Endothelial cell of umbilical vein (primary cell): ENCODE data around the gene PHACTR1.

Source experiments
- EZH2 ChIP-seq: IDR thresholded peaks from 2 replicates; pipeline ENCODE4 v1.6.1; 2012; ENCODE audit warnings: borderline replicate concordance, low read depth, mild to moderate bottlenecking, moderate library complexity, low read length, inconsistent platforms; ENCODE audit not compliant: severe bottlenecking
- FOS ChIP-seq: IDR thresholded peaks from 2 replicates; pipeline ENCODE4 v1.6.1; 2011; ENCODE audit warnings: mild to moderate bottlenecking, low read length, moderate library complexity, borderline replicate concordance; ENCODE audit not compliant: insufficient read depth
- GATA2 ChIP-seq: IDR thresholded peaks from 2 replicates; pipeline ENCODE4 v1.7.0; 2011; ENCODE audit warnings: low read depth, mild to moderate bottlenecking, moderate library complexity, mixed read lengths, low read length; ENCODE audit not compliant: insufficient read length, insufficient read depth
- JUN ChIP-seq: IDR thresholded peaks from 2 replicates; pipeline ENCODE4 v1.6.1; 2011; ENCODE audit warnings: borderline replicate concordance, low read depth; ENCODE audit not compliant: insufficient read length, insufficient read depth
- MAX ChIP-seq: IDR thresholded peaks from 2 replicates; pipeline ENCODE4 v1.6.1; 2011; ENCODE audit not compliant: insufficient read depth, insufficient read length
- POLR2A ChIP-seq: IDR thresholded peaks from 2 replicates; pipeline ENCODE4 v1.6.1; 2012; ENCODE audit warnings: low read depth, mild to moderate bottlenecking, control low read depth, low read length
- POLR2AphosphoS5 ChIP-seq: IDR thresholded peaks from 2 replicates; pipeline ENCODE4 v1.6.1; 2012; ENCODE audit warnings: low read depth, mild to moderate bottlenecking, control low read depth, low read length, moderate library complexity; ENCODE audit not compliant: insufficient read depth
- TF ChIP-seq, protein P1 (sequence below), 2 donors: IDR thresholded peaks; 1 replicate in 1 of 2; 2 replicates in 1 of 2; pipeline ENCODE4 v1.5.1; 2011; ENCODE audit warnings: low read length in 2 of 2, mild to moderate bottlenecking in 2 of 2, moderate library complexity in 2 of 2, control low read depth in 1 of 2, inconsistent platforms in 1 of 2, low read depth in 1 of 2; ENCODE audit not compliant: insufficient read depth in 1 of 2; ENCODE audit errors: extremely low read depth in 1 of 2

DNA sequence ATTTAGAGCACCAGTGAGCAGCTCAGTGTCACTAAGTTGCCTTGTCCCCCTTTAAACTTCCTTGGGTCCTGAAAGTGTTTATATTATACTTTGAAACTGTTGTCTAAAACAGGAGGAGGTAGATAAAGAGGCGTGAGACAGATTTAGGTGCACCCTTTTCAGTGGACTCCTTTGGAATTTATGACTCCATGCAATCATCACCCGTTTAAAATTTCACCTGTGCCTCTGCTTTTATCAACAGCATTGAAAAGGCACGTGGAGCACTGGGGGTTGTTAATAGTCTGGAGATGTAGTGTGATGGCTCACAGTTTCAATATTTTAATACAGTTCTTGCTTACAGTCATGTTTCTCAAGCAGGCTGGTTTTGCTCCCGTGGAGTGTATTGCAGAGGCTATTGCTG is 162.2 kb downstream of the PHACTR1 start:
- no peak for TF ChIP-seq POLR2AphosphoS5
- TF ChIP-seq, protein P1, sequence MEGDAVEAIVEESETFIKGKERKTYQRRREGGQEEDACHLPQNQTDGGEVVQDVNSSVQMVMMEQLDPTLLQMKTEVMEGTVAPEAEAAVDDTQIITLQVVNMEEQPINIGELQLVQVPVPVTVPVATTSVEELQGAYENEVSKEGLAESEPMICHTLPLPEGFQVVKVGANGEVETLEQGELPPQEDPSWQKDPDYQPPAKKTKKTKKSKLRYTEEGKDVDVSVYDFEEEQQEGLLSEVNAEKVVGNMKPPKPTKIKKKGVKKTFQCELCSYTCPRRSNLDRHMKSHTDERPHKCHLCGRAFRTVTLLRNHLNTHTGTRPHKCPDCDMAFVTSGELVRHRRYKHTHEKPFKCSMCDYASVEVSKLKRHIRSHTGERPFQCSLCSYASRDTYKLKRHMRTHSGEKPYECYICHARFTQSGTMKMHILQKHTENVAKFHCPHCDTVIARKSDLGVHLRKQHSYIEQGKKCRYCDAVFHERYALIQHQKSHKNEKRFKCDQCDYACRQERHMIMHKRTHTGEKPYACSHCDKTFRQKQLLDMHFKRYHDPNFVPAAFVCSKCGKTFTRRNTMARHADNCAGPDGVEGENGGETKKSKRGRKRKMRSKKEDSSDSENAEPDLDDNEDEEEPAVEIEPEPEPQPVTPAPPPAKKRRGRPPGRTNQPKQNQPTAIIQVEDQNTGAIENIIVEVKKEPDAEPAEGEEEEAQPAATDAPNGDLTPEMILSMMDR (IDR thresholded peaks at IDR 0.05; ENCODE audit: extremely low read depth in 1 of 2, insufficient read depth in 1 of 2, low read depth in 1 of 2, low read length in 2 of 2), result no peak
- no peak for TF ChIP-seq EZH2
- TF ChIP-seq FOS, result no peak
- no peak for TF ChIP-seq POLR2A
- TF ChIP-seq MAX, result no peak
- no peak for TF ChIP-seq JUN
- no peak for TF ChIP-seq GATA2
